Renal cortical epithelial cell (primary cell): ENCODE data around the gene RBP4. TPM values are rescaled to one million over a fixed set of nuclear protein-coding genes. Genes with fewer than 3 reads are reported as not detected.
A peak's percentile ranks its signal among the peaks of the same experiment; 100 is the strongest.

Experiments
- DNase-seq: peaks from one replicate; pipeline ENCODE4 v3.0.0-alpha.2; 2011; ENCODE audit warnings: low read depth
- total RNA-seq: library from RNA; depleted of rRNA; stranded (reverse); fragments of >200 nt; gene quantifications from 2 replicates; pipeline ENCODE4 v1.2.3, GENCODE V29; 2014

RBP4 gene
- total RNA-seq, 1 donor from 2014 or later: 5.8 TPM

GRCh38 chr10:93596539-93596938 is 4.5 kb downstream of the RBP4 start:
- no peak for DNase-seq

- no peak for DNase-seq
Measured at GRCh38 chr10:93595378-93596161, 5.5 kb downstream of the RBP4 start.

DNA sequence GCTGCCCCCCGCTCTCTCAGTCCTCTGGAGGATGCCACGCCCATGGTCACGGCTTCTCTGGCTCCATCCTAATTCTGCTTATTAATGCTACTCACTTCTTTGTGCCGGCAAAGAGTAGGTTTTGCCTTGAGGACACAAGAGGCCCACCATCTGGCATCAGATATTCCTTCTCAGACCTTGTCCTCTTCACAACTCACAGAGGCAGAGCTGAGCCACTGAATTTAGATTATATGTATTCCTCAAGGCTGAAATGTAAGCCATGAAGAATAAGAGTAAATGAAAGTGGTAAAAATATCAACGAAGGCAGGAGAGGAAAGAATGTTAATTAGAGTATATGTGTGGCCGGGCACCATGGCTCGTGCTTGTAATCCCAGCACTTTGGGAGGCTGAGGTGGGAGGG is 6.5 kb downstream of the RBP4 start:
- DNase-seq: no peak

- DNase-seq: no peak
Measured at GRCh38 chr10:93593749-93594148, 7.3 kb downstream of the RBP4 start.

- DNase-seq: no peak
Measured at GRCh38 chr10:93593254-93593653, 7.8 kb downstream of the RBP4 start.

DNA sequence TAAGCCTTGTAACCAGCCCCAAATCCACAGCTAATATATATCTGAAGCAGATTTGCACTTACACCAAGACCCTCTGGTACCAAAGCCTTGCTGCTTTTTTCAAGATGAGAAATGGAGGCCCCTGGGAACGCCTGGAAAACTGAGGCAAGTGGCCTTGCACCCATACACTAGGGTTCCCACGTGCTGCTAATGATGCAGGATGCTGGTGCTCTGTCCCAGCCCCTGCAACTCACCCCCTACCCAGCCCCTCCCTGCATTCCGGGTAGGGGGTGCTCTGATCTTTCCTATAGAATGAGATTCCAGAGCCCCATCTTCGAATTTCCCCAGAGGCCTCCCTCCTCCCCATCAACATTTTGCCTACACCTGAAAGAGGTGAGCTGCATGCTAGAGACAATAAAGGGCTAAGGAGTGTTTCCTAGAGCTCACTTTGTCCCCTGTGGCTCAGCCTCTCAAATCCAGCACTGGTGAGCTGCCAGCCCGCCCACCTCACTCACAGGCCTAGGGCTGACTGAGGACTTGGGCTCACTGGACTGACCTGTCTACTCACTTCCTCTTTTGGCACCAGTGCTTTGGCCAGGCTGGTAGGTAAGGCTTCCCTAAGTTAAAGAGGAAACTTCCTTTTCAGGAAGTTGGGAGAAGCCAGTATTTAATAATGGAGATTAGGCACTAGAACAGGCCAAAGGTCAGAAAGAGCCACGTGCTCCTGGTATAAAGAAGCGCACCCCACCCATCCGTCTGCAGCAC is 9.8 kb downstream of the RBP4 start:
- no peak for DNase-seq

GRCh38 chr10:93590638-93591037 is 10.4 kb downstream of the RBP4 start:
- DNase-seq: no peak

DNA sequence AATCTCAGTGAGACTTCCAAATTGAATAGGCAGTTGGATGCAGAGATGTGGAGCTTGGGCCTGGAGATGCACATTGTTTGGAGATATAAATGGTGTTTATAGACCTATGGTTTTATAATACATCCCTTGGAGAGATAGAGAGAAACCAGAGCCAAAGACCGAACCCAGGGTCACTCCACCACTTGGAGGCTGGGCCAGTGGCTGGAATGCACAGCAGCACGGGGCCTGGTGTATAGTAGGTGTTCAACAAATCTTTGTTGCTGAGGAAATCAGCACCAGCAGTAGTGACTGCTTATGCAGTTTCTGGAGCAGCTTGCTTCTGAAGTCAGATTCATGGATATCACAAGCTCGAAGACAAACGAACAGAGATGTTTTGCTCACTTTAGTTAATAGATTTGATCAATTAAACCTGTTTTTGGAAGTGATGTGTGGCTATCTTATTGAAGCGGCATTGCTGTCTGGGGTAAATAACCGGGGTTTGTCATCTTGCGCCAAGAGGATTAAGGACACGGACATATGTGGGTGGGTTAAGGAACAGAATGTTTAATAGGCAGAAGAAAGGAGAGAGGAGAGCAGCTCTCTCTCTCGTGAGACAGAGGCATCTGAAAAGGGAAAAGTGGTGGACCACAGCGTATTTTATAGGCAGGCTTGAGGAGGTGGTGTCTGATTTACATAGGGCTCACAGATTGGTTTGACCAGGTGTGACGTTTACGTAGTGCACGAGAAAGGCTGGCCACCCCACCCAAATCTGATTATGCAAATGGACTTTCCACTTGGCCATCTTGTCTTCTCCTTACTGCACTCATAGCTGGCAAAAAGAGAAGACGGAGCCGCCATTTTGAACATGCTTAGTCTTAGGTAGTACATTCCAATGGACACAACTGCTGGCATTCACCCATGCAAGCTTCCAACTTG is 11.1 kb downstream of the RBP4 start:
- no peak for DNase-seq

DNA sequence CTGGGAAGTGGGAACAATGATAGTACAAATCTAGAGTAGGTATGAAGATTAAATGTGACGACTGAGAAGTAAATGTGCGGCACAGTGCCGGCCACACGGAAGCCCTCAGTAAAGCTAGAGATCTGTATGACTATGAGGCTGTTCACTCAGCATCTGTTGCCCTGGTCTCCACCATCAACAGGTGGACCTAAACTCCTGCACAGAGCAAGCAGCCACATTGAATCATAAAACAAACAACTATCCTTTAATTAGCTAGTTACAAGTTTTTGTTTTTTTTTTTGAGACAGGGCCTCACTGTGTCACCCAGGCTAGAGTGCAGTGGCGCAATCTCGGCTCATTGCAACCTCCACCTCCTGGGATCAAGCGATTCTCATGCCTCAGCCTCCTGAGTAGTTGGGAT is 16.6 kb downstream of the RBP4 start:
- DNase-seq: no peak

- DNase-seq: peak; percentile 8
Measured at GRCh38 chr10:93580828-93581227, 20.2 kb downstream of the RBP4 start.

GRCh38 chr10:93579985-93580711 is 20.9 kb downstream of the RBP4 start:
- DNase-seq: no peak

DNA sequence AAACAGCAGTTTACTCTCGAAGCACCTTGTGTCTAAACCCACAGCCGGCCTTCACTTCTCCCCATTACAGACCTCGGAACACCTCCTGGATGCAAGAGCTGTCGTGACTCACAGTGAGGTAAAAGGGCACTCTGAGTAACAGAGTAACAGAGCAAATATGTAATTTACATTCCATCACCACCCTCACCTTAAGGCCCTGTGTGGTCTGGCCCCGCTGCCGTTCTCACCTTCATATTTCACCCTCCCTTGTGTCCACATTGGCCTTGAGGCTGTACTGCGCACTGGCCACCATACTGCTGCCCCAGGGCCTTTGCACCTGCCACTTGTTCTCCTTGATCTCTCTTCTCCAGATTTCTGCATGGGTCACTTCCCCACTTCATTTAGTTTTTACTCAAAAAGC is 21.9 kb downstream of the RBP4 start:
- DNase-seq: peak; percentile 34

GRCh38 chr10:93577565-93577964 is 23.5 kb downstream of the RBP4 start:
- no peak for DNase-seq

DNA sequence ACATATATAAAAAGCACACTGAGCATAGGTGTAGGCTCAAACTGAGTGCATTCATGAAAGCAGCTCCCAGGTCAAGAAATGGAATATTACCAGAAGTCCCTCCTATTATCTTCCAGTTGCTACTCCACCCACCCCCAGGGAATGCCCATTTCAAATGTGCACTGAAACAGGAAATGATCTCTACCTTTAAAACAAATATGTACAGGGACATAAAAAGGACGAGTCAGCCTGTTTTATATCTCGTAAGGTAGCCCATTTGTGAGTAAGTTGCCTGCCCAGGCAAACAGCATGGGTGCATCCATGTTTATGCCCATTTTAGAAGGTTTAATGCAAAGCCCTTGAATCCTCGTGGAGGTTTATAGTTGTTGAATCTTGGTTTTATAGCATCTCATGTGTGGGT is 24.1 kb downstream of the RBP4 start:
- no peak for DNase-seq

DNA sequence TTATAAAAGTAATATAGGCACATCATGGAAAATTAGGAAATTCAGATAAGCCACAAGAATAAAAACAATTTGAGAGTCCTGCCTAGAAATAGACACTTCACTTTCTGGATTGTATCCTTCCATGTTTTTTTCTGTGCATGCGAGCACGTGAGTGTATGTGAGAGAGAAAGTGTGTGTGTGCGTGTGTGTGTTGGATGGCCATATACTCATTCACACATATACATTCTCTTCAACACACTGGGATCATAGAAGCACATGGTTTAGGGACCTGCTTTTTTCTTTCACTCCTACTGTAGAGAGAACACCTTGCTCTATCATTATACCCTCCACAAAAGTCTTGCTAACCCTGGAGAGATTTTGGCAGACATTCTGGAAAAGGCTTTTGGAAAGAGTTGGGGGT is 27.1 kb downstream of the RBP4 start:
- no peak for DNase-seq

DNA sequence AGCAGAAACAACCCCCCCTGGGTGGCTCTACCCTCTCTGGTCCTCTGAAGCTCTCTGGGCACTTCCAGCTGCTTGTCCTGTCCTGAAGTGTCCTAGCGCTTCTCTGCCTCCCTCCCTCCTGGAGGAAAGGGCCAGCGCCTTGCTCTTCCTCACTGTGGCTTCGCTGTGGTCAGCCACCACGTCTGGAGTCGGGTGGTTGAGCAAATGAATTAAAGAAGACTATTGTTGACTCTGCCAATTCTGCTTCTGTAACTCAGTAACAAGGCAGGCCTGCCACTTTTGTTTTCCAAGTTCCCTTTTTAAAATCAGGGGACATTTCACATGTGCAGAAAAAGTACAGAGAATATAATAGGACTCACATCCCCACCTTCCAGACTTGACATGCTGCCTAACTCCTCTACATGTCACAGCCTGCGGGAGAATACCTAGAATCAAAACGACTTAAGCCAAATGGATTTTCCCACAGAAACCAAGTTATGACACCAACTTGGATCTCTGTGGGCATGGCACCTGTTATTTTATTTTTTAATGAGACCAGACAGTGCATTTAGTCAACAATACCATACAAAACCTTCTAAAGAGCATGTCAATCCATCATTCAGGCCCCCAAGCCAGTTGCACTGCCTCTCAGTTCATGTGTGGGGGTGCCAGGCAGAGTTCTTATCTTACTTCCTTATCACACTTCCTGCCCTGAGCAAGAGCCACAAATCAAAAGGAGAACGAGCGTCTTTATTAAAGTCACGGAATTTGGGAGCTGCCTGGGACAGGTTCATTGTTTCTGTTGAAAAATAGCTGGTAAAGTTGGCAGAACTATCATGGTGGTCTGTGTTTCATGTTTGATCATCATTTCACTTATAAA is 27.8 kb downstream of the RBP4 start:
- no peak for DNase-seq

GRCh38 chr10:93572606-93573005 is 28.4 kb downstream of the RBP4 start:
- DNase-seq: no peak

- DNase-seq: no peak
Measured at GRCh38 chr10:93570383-93570782, 30.7 kb downstream of the RBP4 start.

GRCh38 chr10:93568105-93568390 is 33.0 kb downstream of the RBP4 start:
- no peak for DNase-seq

DNA sequence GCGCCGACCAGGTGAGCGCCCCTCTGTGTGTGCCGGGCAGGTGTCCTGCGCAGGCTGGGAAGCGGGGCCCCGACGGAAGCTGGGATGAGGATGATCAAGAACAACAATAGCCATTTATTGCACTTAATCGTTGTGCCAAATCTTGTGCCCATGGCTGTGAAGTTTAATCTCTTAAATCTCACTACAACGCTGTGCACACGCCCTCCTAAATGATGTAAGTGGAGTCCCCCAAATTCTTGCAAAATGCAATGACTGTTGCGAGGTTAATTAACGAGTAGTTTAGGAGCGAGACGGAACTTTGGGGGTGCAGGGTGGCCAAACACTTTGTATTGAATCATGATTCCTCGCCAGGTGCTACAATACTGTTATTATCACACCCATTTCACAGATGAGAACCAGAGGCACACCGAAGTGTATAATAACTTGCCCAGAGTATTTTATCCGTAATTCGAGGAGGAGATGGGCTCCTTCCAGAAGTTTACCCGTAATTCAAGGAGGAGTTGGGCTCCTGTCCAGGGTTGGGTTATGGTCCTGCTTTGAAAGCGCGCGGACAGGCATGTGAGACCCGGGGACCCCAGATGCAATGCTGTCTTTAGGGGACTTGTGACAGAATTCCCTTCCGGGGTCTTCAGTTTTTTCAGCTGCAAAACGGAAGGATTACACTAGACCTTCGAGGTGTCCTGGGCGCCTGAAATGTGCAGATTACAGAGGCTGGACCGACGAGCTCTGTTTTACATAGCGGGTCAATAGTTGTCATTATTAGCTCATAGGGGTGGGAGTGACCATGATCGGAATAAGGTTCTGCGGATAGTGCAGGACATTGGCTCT is 33.5 kb downstream of the RBP4 start:
- DNase-seq: no peak
